Measurements from ENCODE around the gene TLE1. TPM values are rescaled to one million over a fixed set of nuclear protein-coding genes. Genes with fewer than 3 reads are reported as not detected.
A peak's percentile ranks its signal among the peaks of the same experiment; 100 is the strongest.

Gene TLE1
- polyA plus RNA-seq, 4 donors = 5.9 to 28.6 (median 18.8) TPM

- H3K4me3 ChIP-seq (ENCODE audit: low read depth in 1 of 3, low read length in 3 of 3) = no peak overlapping the region
- WGBS, 3 donors = 81 to 88% (median 83%) methylated on average over 15 of the region's 15 CpGs
- peak overlapping the region in 1 of 3 donors; percentile 1 for H3K27ac ChIP-seq (ENCODE audit: low read depth in 1 of 3, low read length in 2 of 3)
- no peaks in the 10 kb centered on the region for H3K27me3 ChIP-seq (ENCODE audit: control insufficient read depth in 3 of 3, insufficient read depth in 3 of 3, low read length in 3 of 3)
- peaks cover 0 to 2% (median 0%) of the 10 kb centered on the region in 3 donors for H3K4me1 ChIP-seq (ENCODE audit: control insufficient read depth in 3 of 3, insufficient read depth in 2 of 3, low read depth in 1 of 3, low read length in 2 of 3)
- H3K9me3 ChIP-seq (ENCODE audit: control insufficient read depth in 2 of 2, insufficient read depth in 1 of 2, low read depth in 1 of 2, low read length in 1 of 2) = no peaks in the 10 kb centered on the region
- peaks cover 0 to 28% (median under 1%) of the 10 kb centered on the region in 3 donors for H3K36me3 ChIP-seq (ENCODE audit: control insufficient read depth in 3 of 3, insufficient read depth in 2 of 3, low read depth in 1 of 3, low read length in 3 of 3)
- DNase-seq = no peak
- no peak for FAIRE-seq
These were observed 87.4 kb downstream of the TLE1 start for GRCh38 chr9:81601639-81602623.

GRCh38 chr9:81600631-81601030 is 88.7 kb downstream of the TLE1 start:
- Histone ChIP-seq H3K4me3 (ENCODE audit: low read depth in 1 of 3, low read length in 3 of 3) (no peak overlapping the region), H3K9me3 (ENCODE audit: control insufficient read depth in 2 of 2, insufficient read depth in 1 of 2, low read depth in 1 of 2, low read length in 1 of 2) (no peaks in the 10 kb centered on the region), H3K27me3 (ENCODE audit: control insufficient read depth in 3 of 3, insufficient read depth in 3 of 3, low read length in 3 of 3) (no peaks in the 10 kb centered on the region), H3K4me1 (ENCODE audit: control insufficient read depth in 3 of 3, insufficient read depth in 2 of 3, low read depth in 1 of 3, low read length in 2 of 3) (peaks cover 0 to 2% (median 0%) of the 10 kb centered on the region in 3 donors), H3K36me3 (ENCODE audit: control insufficient read depth in 3 of 3, insufficient read depth in 2 of 3, low read depth in 1 of 3, low read length in 3 of 3) (peaks cover 0 to 32% (median 0%) of the 10 kb centered on the region in 3 donors), H3K27ac (ENCODE audit: low read depth in 1 of 3, low read length in 2 of 3) (no peak overlapping the region)
- no peak for DNase-seq
- WGBS, 3 donors = 74 to 94% (median 86%) methylated on average over 4 of the region's 4 CpGs
- FAIRE-seq = no peak

- no peak for FAIRE-seq
- peaks cover 0 to 27% (median 0%) of the 10 kb centered on the region in 3 donors for H3K36me3 ChIP-seq (ENCODE audit: control insufficient read depth in 3 of 3, insufficient read depth in 2 of 3, low read depth in 1 of 3, low read length in 3 of 3)
- DNase-seq = no peak
- no peaks in the 10 kb centered on the region for H3K27me3 ChIP-seq (ENCODE audit: control insufficient read depth in 3 of 3, insufficient read depth in 3 of 3, low read length in 3 of 3)
- H3K9me3 ChIP-seq (ENCODE audit: control insufficient read depth in 2 of 2, insufficient read depth in 1 of 2, low read depth in 1 of 2, low read length in 1 of 2) = no peaks in the 10 kb centered on the region
- peaks cover 0 to 2% (median 0%) of the 10 kb centered on the region in 3 donors for H3K4me1 ChIP-seq (ENCODE audit: control insufficient read depth in 3 of 3, insufficient read depth in 2 of 3, low read depth in 1 of 3, low read length in 2 of 3)
- 23 to 55% (median 50%) methylated on average over 1 of the region's 1 CpG for WGBS, 3 donors
- no peak overlapping the region for H3K4me3 ChIP-seq (ENCODE audit: low read depth in 1 of 3, low read length in 3 of 3)
- H3K27ac ChIP-seq (ENCODE audit: low read depth in 1 of 3, low read length in 2 of 3) = no peak overlapping the region
These were observed 89.5 kb downstream of the TLE1 start for GRCh38 chr9:81599837-81600236.

- peaks cover 0 to 18% (median 0%) of the 10 kb centered on the region in 3 donors for H3K36me3 ChIP-seq (ENCODE audit: control insufficient read depth in 3 of 3, insufficient read depth in 2 of 3, low read depth in 1 of 3, low read length in 3 of 3)
- H3K9me3 ChIP-seq (ENCODE audit: control insufficient read depth in 2 of 2, insufficient read depth in 1 of 2, low read depth in 1 of 2, low read length in 1 of 2) = no peaks in the 10 kb centered on the region
- WGBS, 3 donors = 94 to 100% (median 99%) methylated on average over 1 of the region's 1 CpG
- no peak overlapping the region for H3K4me3 ChIP-seq (ENCODE audit: low read depth in 1 of 3, low read length in 3 of 3)
- H3K4me1 ChIP-seq (ENCODE audit: control insufficient read depth in 3 of 3, insufficient read depth in 2 of 3, low read depth in 1 of 3, low read length in 2 of 3) = peaks cover 0 to 2% (median 0%) of the 10 kb centered on the region in 3 donors
- DNase-seq = no peak
- H3K27ac ChIP-seq (ENCODE audit: low read depth in 1 of 3, low read length in 2 of 3) = peak overlapping the region in 1 of 3 donors; percentile 9
- FAIRE-seq = no peak
- no peaks in the 10 kb centered on the region for H3K27me3 ChIP-seq (ENCODE audit: control insufficient read depth in 3 of 3, insufficient read depth in 3 of 3, low read length in 3 of 3)
These were observed 90.5 kb downstream of the TLE1 start for GRCh38 chr9:81598811-81599210.

GRCh38 chr9:81598123-81598497 is 91.2 kb downstream of the TLE1 start:
- H3K27ac ChIP-seq (ENCODE audit: low read depth in 1 of 3, low read length in 2 of 3) = peak overlapping the region in 1 of 3 donors; percentile 9
- H3K4me3 ChIP-seq (ENCODE audit: low read depth in 1 of 3, low read length in 3 of 3) = no peak overlapping the region
- 90 to 96% (median 94%) methylated on average over 8 to 9 of the region's 9 CpGs for WGBS, 3 donors
- H3K27me3 ChIP-seq (ENCODE audit: control insufficient read depth in 3 of 3, insufficient read depth in 3 of 3, low read length in 3 of 3) = no peaks in the 10 kb centered on the region
- H3K36me3 ChIP-seq (ENCODE audit: control insufficient read depth in 3 of 3, insufficient read depth in 2 of 3, low read depth in 1 of 3, low read length in 3 of 3) = peaks cover 0 to 18% (median 0%) of the 10 kb centered on the region in 3 donors
- peaks cover 0 to 2% (median 0%) of the 10 kb centered on the region in 3 donors for H3K4me1 ChIP-seq (ENCODE audit: control insufficient read depth in 3 of 3, insufficient read depth in 2 of 3, low read depth in 1 of 3, low read length in 2 of 3)
- DNase-seq = no peak
- no peak for FAIRE-seq
- no peaks in the 10 kb centered on the region for H3K9me3 ChIP-seq (ENCODE audit: control insufficient read depth in 2 of 2, insufficient read depth in 1 of 2, low read depth in 1 of 2, low read length in 1 of 2)

GRCh38 chr9:81597419-81598122 is 91.8 kb downstream of the TLE1 start:
- FAIRE-seq = no peak
- no peak for DNase-seq
- Histone ChIP-seq H3K27ac (ENCODE audit: low read depth in 1 of 3, low read length in 2 of 3) (peak overlapping the region in 1 of 3 donors; percentile 5), H3K4me1 (ENCODE audit: control insufficient read depth in 3 of 3, insufficient read depth in 2 of 3, low read depth in 1 of 3, low read length in 2 of 3) (peaks cover 0 to 2% (median 2%) of the 10 kb centered on the region in 3 donors), H3K4me3 (ENCODE audit: low read depth in 1 of 3, low read length in 3 of 3) (no peak overlapping the region), H3K27me3 (ENCODE audit: control insufficient read depth in 3 of 3, insufficient read depth in 3 of 3, low read length in 3 of 3) (no peaks in the 10 kb centered on the region), H3K36me3 (ENCODE audit: control insufficient read depth in 3 of 3, insufficient read depth in 2 of 3, low read depth in 1 of 3, low read length in 3 of 3) (peaks cover 0 to 21% (median 0%) of the 10 kb centered on the region in 3 donors), H3K9me3 (ENCODE audit: control insufficient read depth in 2 of 2, insufficient read depth in 1 of 2, low read depth in 1 of 2, low read length in 1 of 2) (no peaks in the 10 kb centered on the region)
- WGBS, 3 donors = 73 to 86% (median 74%) methylated on average over 12 of the region's 12 CpGs

- WGBS, 3 donors = 69 to 89% (median 77%) methylated on average over 13 of the region's 13 CpGs
- no peak for FAIRE-seq
- H3K4me1 ChIP-seq (ENCODE audit: control insufficient read depth in 3 of 3, insufficient read depth in 2 of 3, low read depth in 1 of 3, low read length in 2 of 3) = peaks cover 0 to 6% (median 4%) of the 10 kb centered on the region in 3 donors
These were observed 92.5 kb downstream of the TLE1 start for GRCh38 chr9:81596679-81597418.

More at GRCh38 chr9:81596679-81597418, 92.5 kb downstream of the TLE1 start:
- no peaks in the 10 kb centered on the region for H3K27me3 ChIP-seq (ENCODE audit: control insufficient read depth in 3 of 3, insufficient read depth in 3 of 3, low read length in 3 of 3)
- DNase-seq = no peak
- peak overlapping the region in 1 of 3 donors; percentile 3 for H3K27ac ChIP-seq (ENCODE audit: low read depth in 1 of 3, low read length in 2 of 3)
- peaks cover 0 to 19% (median 0%) of the 10 kb centered on the region in 3 donors for H3K36me3 ChIP-seq (ENCODE audit: control insufficient read depth in 3 of 3, insufficient read depth in 2 of 3, low read depth in 1 of 3, low read length in 3 of 3)
- no peaks in the 10 kb centered on the region for H3K9me3 ChIP-seq (ENCODE audit: control insufficient read depth in 2 of 2, insufficient read depth in 1 of 2, low read depth in 1 of 2, low read length in 1 of 2)
- H3K4me3 ChIP-seq (ENCODE audit: low read depth in 1 of 3, low read length in 3 of 3) = no peak overlapping the region
